BJ (cell line): ENCODE results near the gene SBF2. TPM values are rescaled to one million over a fixed set of nuclear protein-coding genes. Genes with fewer than 3 reads are reported as not detected.

Source experiments
- CTCF ChIA-PET: fragments of 350-600 bp; formaldehyde crosslinking; extraction: SDS; loops from one replicate; lab custom pipeline; 2021; ENCODE audit warnings: antibody characterized with exemption, inconsistent platforms; lab: Yijun Ruan, JAX
- POLR2A ChIA-PET: fragments of 300-600 bp; sonication (Branson Sonifier 250); formaldehyde crosslinking; extraction: SDS; loops from one replicate; lab custom pipeline; 2021; ENCODE audit warnings: antibody characterized with exemption; lab: Charles Lee
- DNase-seq: peaks from one replicate; pipeline ENCODE4 v3.0.0-alpha.2; 2011; ENCODE audit warnings: low read depth
- H3K27me3 ChIP-seq: 2 replicates; pipeline ENCODE4 v1.6.0; 2011; ENCODE audit warnings: low read length; ENCODE audit not compliant: control insufficient read depth, insufficient read depth
- H3K36me3 ChIP-seq: 2 replicates; pipeline ENCODE4 v1.5.1; 2011; ENCODE audit warnings: low read length; ENCODE audit not compliant: control insufficient read depth, insufficient read depth
- H3K4me3 ChIP-seq: 2 replicates; pipeline ENCODE4 v1.5.1; 2011; ENCODE audit warnings: low read depth, mild to moderate bottlenecking, control low read depth, low read length
- polyA plus RNA-seq: library from polyadenylated mRNA; depleted of rRNA; stranded (reverse); fragments of >200 nt; gene quantifications from 2 replicates; pipeline ENCODE4 v1.2.3, GENCODE V29; 2011
- TF ChIP-seq, protein P1 (sequence below): IDR thresholded peaks from 2 replicates; pipeline ENCODE4 v1.5.1; 2011; ENCODE audit warnings: low read depth, mild to moderate bottlenecking, control low read depth, inconsistent platforms, low read length, moderate library complexity; ENCODE audit not compliant: insufficient read depth

The SBF2 gene
- polyA plus RNA-seq, 1 experiment = 33.8 TPM

DNA sequence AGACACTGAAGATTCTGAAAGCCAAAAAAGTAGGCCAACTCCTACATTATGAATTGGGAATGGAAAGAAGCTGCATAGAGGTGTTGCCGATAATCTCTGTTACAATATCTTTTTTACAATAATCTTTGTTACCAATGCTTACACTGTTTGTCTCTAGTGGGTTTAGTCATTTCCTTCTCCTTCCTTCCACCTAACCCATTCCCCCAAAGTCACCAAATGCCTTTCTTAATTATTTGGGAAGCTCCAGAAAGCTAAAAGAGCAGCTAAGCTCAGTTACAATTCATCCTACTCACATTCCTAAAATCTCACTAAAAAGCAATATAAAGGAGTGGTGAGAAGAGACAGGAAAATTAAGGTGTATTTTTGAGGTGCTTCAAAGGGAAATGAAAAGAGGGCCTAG, 316.5 kb downstream of the SBF2 start:
- H3K27me3 ChIP-seq = no peaks in the 10 kb centered on the region
- ChIA-PET CTCF (interaction anchor here (0.6 to 1.0 kb wide), 2 partner anchors 195 to 219 kb away, joined by 3 to 4 read pairs; no protein-coding TSS in a partner anchor), POLR2A (interaction anchor here (0.6 to 0.7 kb wide), 3 partner anchors 66 to 327 kb away, joined by 3 to 6 read pairs (median 4); partner anchors contain the start of gene ADM)
- DNase-seq = no peak
- TF ChIP-seq, protein P1, sequence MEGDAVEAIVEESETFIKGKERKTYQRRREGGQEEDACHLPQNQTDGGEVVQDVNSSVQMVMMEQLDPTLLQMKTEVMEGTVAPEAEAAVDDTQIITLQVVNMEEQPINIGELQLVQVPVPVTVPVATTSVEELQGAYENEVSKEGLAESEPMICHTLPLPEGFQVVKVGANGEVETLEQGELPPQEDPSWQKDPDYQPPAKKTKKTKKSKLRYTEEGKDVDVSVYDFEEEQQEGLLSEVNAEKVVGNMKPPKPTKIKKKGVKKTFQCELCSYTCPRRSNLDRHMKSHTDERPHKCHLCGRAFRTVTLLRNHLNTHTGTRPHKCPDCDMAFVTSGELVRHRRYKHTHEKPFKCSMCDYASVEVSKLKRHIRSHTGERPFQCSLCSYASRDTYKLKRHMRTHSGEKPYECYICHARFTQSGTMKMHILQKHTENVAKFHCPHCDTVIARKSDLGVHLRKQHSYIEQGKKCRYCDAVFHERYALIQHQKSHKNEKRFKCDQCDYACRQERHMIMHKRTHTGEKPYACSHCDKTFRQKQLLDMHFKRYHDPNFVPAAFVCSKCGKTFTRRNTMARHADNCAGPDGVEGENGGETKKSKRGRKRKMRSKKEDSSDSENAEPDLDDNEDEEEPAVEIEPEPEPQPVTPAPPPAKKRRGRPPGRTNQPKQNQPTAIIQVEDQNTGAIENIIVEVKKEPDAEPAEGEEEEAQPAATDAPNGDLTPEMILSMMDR = no peak
- H3K4me3 ChIP-seq = no peak overlapping the region
- H3K36me3 ChIP-seq = no peaks in the 10 kb centered on the region

DNA sequence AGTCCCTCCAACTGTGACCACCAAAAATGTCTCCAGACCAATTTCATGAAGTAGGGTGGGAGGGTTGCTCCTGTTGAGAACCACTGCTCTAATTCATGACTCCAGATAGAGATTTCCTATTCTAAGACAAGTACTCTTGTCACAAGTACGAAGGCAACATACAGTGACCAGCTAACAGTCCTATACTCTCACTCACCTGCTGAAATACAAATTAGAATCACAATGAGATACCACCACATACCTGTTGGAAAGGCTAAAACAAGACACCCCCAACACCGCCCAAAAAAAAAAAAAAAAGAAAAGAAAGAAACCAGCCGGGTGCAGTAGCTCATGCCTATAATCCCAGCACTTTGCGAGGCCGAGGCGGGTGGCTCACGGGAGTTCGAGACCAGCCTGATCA, 319.6 kb downstream of the SBF2 start:
- Histone ChIP-seq H3K36me3 (no peaks in the 10 kb centered on the region), H3K27me3 (no peaks in the 10 kb centered on the region), H3K4me3 (no peak overlapping the region)
- no peak for DNase-seq
- ChIA-PET POLR2A (no interaction called here), CTCF (interaction anchor here (0.7 to 2.3 kb wide), 4 partner anchors 216 to 352 kb away, joined by 3 to 8 read pairs (median 4); no protein-coding TSS in a partner anchor)
- TF ChIP-seq, protein P1 = no peak

DNA sequence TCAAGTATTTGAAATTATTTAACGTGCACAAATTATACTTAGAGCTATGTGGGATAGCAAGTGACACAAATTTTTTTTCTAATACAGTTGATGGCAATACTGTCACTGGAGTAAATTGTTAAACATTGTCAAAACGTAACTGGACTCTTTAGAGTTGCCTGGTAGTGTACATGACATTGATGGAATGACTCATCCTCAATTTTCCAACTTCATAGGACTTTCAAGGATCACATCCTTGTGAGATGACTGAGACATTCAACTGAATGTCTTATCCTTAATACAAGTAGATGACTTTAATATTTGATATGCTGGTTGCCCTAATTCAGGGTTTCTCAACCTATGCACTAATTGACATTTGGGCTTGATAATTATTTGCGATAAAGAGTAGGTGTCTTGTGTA, 320.1 kb downstream of the SBF2 start:
- Histone ChIP-seq H3K4me3 (no peak overlapping the region), H3K36me3 (no peaks in the 10 kb centered on the region), H3K27me3 (no peaks in the 10 kb centered on the region)
- no peak for DNase-seq
- POLR2A ChIA-PET = interaction anchor here (0.6 to 1.6 kb wide), 3 partner anchors 214 to 322 kb away, joined by 4 to 5 read pairs (median 4); no protein-coding TSS in a partner anchor
- TF ChIP-seq, protein P1 = no peak
- CTCF ChIA-PET = interaction anchor here (0.7 to 2.4 kb wide), 13 partner anchors 9 to 352 kb away, joined by 3 to 12 read pairs (median 5); partner anchors contain the start of gene ADM

DNA sequence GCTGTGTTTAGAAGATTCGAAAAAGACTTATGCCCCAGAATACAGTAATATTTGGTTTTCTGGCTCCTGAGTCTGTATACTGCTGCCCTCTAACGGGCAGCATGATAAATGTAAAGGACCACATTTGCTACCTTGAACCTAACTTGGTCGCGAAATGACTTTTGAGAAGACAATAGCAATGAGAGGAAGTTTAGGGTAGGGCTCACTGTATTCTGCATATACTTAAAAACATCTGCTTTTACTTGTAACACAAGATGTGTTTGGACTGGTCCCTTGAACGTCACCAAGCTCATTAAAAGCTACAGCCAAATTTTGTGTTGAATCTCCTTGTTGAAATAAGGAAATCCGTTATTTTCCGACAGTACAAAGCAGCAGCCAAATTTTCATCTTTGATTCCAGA, 321.0 kb downstream of the SBF2 start:
- DNase-seq = no peak
- POLR2A ChIA-PET = interaction anchor here (0.6 to 1.6 kb wide), 3 partner anchors 173 to 213 kb away, joined by 3 to 10 read pairs (median 5); no protein-coding TSS in a partner anchor
- no peaks in the 10 kb centered on the region for H3K27me3 ChIP-seq
- CTCF ChIA-PET = interaction anchor here (0.6 to 2.4 kb wide), 37 partner anchors 10 to 407 kb away, joined by 3 to 13 read pairs (median 4); partner anchors contain the start of gene ADM
- no peak overlapping the region for H3K4me3 ChIP-seq
- TF ChIP-seq, protein P1 = peak; percentile 72
- H3K36me3 ChIP-seq = no peaks in the 10 kb centered on the region

DNA sequence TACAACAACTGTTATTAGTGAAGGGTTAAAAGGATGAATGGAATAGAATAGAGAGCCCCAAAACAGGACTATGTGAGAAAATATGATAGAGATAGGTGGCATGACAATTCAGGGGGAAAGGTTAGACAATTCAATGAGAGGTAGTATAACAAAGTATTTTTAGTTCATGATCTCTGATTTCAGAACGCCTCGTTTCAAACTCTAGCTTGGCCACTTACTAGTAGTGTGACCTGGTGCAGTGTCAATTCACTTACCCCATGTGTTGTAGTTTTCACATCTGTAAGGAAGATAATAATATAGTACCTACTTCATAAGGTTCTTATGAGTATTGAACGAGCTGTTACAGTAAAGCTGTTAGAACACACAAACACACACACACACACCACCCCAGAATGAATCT, 322.1 kb downstream of the SBF2 start:
- Histone ChIP-seq H3K36me3 (no peaks in the 10 kb centered on the region), H3K27me3 (no peaks in the 10 kb centered on the region), H3K4me3 (no peak overlapping the region)
- no peak for DNase-seq
- TF ChIP-seq, protein P1 = no peak
- POLR2A ChIA-PET = no interaction called here
- CTCF ChIA-PET = interaction anchor here (0.8 to 2.4 kb wide), 11 partner anchors 28 to 358 kb away, joined by 3 to 8 read pairs (median 5); no protein-coding TSS in a partner anchor
